Measurements from ENCODE around the gene SYT4. TPM values are rescaled to one million over a fixed set of nuclear protein-coding genes. Genes with fewer than 3 reads are reported as not detected.
A peak's percentile ranks its signal among the peaks of the same experiment; 100 is the strongest.

Gene SYT4, protein sequence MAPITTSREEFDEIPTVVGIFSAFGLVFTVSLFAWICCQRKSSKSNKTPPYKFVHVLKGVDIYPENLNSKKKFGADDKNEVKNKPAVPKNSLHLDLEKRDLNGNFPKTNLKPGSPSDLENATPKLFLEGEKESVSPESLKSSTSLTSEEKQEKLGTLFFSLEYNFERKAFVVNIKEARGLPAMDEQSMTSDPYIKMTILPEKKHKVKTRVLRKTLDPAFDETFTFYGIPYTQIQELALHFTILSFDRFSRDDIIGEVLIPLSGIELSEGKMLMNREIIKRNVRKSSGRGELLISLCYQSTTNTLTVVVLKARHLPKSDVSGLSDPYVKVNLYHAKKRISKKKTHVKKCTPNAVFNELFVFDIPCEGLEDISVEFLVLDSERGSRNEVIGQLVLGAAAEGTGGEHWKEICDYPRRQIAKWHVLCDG
- total RNA-seq (under 1 TPM in 1 of 2 donors, not detected in 1; 0.24 TPM), polyA plus RNA-seq (ENCODE audit: insufficient read length in 6 of 6) (1 to 10 TPM in 3 of 6 donors, under 1 TPM in 3; 0.65 to 2.1 (median 1.2) TPM)
- long read RNA-seq, donor 1: 0 reads
- long read RNA-seq, donor 2: 0 reads
- long read RNA-seq, donor 3: 0 reads
- long read RNA-seq, donor 4: 0 reads
- long read RNA-seq, donor 5: 0 reads
- long read RNA-seq, donor 6: 0 reads
- long read RNA-seq, donor 7: 0 reads
- long read RNA-seq, donor 8: 0 reads
- long read RNA-seq, donor 9: 0 reads
- long read RNA-seq, donor 10: 0 reads
- long read RNA-seq, donor 11: 0 reads
- long read RNA-seq, donor 12: 0 reads

DNA sequence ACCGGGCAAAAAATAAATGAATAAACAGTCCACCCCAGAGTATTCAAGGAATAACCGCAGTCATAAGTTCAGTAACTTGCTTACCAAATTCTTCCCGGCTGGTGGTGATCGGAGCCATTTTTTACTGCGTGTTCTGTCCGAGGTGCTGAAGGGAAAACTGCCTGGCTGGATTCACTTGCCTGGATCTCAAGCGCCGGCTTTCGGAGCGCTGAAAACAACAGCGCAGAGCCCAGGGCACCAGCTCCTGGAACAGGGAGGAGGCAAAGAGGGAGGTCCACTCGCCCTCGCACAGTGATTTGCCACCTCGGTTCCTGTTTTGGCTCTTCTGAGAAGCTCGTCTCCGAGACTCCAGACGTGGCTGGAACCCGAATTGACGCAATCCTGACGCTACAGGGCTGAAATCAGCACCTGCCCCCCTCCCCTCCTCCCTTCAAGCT, at the start of gene SYT4:
TSS of gene SYT4 (minus strand) at position 327 of the 437 bp plus-strand sequence. CDS start at position 118, 209 bp downstream.
- peak; percentile 42 to 74 (median 58) for DNase-seq
- H3K4me1 ChIP-seq: no peaks in the 10 kb centered on the region
- no peaks in the 10 kb centered on the region for H3K36me3 ChIP-seq
- TF ChIP-seq, protein P1, sequence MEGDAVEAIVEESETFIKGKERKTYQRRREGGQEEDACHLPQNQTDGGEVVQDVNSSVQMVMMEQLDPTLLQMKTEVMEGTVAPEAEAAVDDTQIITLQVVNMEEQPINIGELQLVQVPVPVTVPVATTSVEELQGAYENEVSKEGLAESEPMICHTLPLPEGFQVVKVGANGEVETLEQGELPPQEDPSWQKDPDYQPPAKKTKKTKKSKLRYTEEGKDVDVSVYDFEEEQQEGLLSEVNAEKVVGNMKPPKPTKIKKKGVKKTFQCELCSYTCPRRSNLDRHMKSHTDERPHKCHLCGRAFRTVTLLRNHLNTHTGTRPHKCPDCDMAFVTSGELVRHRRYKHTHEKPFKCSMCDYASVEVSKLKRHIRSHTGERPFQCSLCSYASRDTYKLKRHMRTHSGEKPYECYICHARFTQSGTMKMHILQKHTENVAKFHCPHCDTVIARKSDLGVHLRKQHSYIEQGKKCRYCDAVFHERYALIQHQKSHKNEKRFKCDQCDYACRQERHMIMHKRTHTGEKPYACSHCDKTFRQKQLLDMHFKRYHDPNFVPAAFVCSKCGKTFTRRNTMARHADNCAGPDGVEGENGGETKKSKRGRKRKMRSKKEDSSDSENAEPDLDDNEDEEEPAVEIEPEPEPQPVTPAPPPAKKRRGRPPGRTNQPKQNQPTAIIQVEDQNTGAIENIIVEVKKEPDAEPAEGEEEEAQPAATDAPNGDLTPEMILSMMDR (IDR thresholded peaks at IDR 0.05): no peak
- intact Hi-C loops (cut with DNase I): no loop called here
- H3K9me3 ChIP-seq: no peaks in the 10 kb centered on the region
- H3K4me3 ChIP-seq: no peak within 1 kb of the TSS
- H3K27me3 ChIP-seq: peaks cover 12 to 32% of the 10 kb centered on the region in 2 donors
- ATAC-seq: peak; percentile 85
- no peak within 1 kb of the TSS for H3K27ac ChIP-seq

DNA sequence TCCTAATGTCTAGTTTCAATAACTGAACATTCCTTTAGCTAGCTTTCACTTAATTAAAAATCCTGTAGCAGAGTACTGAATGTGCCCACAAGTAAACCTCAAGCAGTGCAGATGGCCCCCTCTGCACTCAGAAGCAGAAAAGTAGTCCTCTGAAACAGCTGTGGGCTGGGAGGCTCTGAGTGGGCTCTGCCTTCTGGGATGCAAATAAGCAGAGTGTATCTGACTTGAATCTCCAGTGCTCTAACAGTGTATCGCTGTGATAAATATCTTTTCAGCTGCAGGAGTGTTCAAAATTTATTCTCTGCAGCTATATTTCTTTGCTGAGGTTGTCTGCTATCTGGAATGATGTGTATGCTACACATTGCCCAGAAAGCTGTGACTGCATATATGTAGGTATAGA, 44.8 kb upstream of the SYT4 start:
- H3K4me1 ChIP-seq: no peaks in the 10 kb centered on the region
- ATAC-seq: no peak
- H3K4me3 ChIP-seq: no peak overlapping the region
- no peak overlapping the region for H3K27ac ChIP-seq
- DNase-seq: no peak
- intact Hi-C loops (cut with DNase I): no loop called here
- no peaks in the 10 kb centered on the region for H3K36me3 ChIP-seq
- H3K9me3 ChIP-seq: no peaks in the 10 kb centered on the region
- no peaks in the 10 kb centered on the region for H3K27me3 ChIP-seq
- TF ChIP-seq, protein P1 (IDR thresholded peaks at IDR 0.05): no peak

DNA sequence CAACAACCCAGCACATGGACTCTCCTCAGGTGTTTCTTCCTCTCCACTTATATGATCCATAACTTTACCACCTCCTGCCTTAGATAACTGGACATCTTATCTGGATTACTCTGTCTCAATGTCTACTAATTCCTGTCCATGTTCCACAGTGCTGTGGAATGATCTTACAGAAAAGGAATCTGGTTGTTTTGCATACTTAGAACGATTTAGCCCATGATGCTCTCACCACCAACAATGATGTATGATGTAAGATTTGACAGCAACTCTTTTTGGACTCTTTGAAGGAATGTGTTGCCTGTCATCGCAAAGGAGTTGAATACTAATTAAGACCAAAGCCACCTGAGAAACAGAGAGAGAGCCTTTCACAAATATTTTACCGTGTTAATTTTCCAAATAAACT, 37.7 kb upstream of the SYT4 start:
- no peaks in the 10 kb centered on the region for H3K9me3 ChIP-seq
- no peak for ATAC-seq
- TF ChIP-seq, protein P1 (IDR thresholded peaks at IDR 0.05): no peak
- no peaks in the 10 kb centered on the region for H3K27me3 ChIP-seq
- intact Hi-C loops (cut with DNase I): no loop called here
- H3K4me3 ChIP-seq: no peak overlapping the region
- no peaks in the 10 kb centered on the region for H3K4me1 ChIP-seq
- no peak overlapping the region for H3K27ac ChIP-seq
- no peak for DNase-seq
- H3K36me3 ChIP-seq: no peaks in the 10 kb centered on the region

DNA sequence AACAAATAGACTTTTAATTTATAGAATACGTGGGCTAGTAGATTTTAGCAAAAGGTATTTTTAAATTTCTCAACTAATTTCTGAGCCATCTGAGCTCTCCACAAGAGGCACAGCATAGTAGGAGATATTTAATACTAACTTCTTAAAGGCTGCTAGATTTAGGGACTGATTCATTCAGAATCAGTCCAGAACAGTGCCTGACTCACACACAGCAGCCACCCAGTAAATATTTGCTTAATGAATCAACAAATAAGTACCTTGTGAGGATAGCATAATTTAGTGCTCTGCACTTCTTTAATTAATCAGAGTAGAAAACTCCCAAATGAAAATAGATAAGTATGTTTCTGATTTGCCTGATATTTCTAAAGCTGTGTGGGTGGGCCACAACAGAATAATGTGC, 35.6 kb upstream of the SYT4 start:
- ATAC-seq: peak; percentile 17
- H3K4me3 ChIP-seq: no peak overlapping the region
- TF ChIP-seq, protein P1 (IDR thresholded peaks at IDR 0.05): no peak
- no peaks in the 10 kb centered on the region for H3K4me1 ChIP-seq
- intact Hi-C loops (cut with DNase I): no loop called here
- H3K9me3 ChIP-seq: no peaks in the 10 kb centered on the region
- no peak for DNase-seq
- H3K27ac ChIP-seq: no peak overlapping the region
- H3K27me3 ChIP-seq: no peaks in the 10 kb centered on the region
- H3K36me3 ChIP-seq: no peaks in the 10 kb centered on the region

DNA sequence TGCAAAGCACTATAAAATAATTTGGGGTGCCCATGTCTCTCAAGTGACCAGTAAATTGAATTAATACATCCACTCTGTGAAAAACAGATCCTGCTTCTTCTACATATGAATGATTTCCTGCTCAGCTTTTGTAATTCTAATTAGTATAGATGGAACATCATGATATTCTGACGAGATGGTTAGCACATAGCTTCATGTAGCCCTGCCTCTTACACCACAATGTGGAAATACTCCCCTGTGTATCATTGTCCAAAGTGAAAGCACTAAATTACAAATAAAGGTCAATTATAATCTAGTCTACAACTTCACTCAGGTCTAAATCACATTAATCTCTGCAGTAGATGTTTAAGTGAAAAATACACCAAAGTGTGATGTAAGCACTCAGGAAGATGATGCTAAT, 32.9 kb upstream of the SYT4 start:
- H3K4me1 ChIP-seq: no peaks in the 10 kb centered on the region
- no peaks in the 10 kb centered on the region for H3K9me3 ChIP-seq
- no peak overlapping the region for H3K27ac ChIP-seq
- intact Hi-C loops (cut with DNase I): no loop called here
- no peak overlapping the region for H3K4me3 ChIP-seq
- TF ChIP-seq, protein P1 (IDR thresholded peaks at IDR 0.05): no peak
- DNase-seq: no peak
- no peaks in the 10 kb centered on the region for H3K27me3 ChIP-seq
- no peak for ATAC-seq
- H3K36me3 ChIP-seq: no peaks in the 10 kb centered on the region

Measured in left lung (tissue), 14 donors.